ENCODE data around the gene PIK3AP1.

Gene PIK3AP1

GRCh38 chr10:96642973-96643372 is 77.3 kb downstream of the PIK3AP1 start:
- DNase-seq (ENCODE audit: low read depth in 2 of 2) = peak; percentile 60 to 75

DNA sequence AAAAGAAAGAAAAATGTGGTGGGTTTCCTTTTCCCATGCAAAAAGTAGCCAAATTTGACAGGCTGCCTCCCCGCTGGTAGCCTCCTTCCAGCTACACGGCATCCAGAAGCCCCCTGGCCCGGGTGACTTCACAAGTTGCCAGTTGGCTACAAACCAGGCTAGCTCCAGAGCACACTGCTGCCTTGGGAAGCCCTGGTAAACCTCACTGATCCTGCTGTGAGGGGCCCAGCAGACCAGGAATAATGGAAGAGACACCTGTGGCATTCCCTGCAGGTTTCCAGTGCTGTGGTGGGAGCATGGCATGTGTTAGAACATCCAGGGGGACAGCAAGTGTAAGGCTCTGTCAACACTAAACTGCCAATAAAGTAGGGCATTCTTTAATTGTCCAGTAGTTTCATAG is 77.8 kb downstream of the PIK3AP1 start:
- DNase-seq (ENCODE audit: low read depth in 2 of 2) = no peak

DNA sequence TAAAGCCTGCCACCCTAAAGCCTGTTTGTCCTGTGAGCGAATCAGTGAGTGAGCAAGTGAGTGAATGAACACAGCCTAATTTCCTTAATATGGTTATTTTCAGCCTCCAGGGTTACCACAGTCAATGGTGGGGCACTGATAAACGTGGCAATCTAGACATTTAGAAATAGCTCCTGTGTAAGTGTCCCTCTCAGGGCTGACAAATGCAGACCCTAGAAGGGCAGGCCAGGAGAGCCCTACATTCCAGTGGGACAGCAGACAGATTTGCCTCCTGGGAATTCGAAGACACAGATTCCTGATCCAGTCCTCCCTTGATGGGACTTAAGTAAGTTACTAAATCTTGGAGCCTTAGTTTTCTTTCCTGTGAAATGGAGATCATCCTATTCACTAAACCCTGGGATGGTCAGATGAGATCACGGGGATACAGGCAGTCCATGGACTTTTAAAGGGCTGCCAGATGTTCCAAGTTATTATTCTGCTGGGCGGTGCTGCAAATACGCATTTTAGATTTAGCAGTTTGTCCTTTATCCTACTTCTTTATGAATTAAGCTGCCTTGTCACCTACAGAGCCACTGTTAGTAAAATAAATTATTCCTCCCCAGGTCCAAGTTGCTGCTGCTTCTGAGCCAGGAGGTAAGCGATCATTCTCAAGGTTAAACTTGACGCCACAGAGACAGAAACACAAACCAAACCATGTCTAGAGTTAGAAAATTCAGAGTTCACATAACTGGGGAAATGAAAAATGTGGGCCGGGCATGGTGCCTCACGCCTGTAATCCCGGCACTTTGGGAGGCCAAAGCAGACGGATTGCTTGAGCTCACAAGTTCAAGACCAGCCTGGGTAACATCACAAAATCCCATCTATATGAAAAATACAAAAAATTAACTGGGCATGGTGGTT is 78.7 kb downstream of the PIK3AP1 start:
- no peak for DNase-seq (ENCODE audit: low read depth in 2 of 2)

GRCh38 chr10:96639899-96640298 is 80.4 kb downstream of the PIK3AP1 start:
- no peak for DNase-seq (ENCODE audit: low read depth in 2 of 2)

- DNase-seq (ENCODE audit: low read depth in 2 of 2) = no peak
Measured at GRCh38 chr10:96638696-96639095, 81.6 kb downstream of the PIK3AP1 start.

- no peak for DNase-seq (ENCODE audit: low read depth in 2 of 2)
Measured at GRCh38 chr10:96638120-96638519, 82.2 kb downstream of the PIK3AP1 start.

DNA sequence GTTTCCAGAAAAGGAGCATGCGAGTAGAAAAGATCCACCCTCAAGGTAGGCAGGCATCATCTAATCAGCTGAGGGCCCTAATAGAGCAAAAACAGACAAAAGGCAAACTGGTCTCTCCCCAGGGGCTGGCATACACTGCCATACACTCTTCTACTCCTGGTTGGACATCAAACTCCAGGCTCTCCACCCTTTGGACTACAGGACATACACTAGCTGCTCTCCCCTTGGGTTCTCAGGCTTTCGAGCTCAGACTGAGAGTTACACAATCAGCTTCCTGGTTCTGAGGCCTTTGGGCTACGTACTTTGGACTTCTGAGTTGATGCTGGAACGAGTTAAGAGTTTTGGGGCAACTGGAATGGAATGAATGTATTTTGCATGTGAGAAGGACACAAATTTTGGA is 82.6 kb downstream of the PIK3AP1 start:
- DNase-seq (ENCODE audit: low read depth in 2 of 2) = no peak

DNA sequence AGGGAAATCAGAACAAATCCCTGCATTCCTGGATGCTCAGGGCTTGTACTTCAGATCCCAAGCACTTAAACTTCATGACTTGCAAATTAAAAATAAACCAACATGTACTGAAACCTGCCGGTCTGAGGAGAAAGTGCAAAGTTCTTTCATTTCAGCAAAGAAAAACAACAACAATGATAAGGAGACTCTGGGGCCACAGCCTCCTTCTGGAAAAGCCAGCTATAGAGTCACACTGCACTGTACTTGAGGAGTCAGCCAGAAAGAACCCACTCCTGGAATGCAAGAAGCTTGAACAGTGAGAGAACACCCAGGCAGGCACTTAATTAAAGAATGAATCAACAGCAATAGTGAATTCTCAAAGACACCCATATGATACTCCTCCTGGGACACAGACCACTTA is 83.8 kb downstream of the PIK3AP1 start:
- no peak for DNase-seq (ENCODE audit: low read depth in 2 of 2)

- no peak for DNase-seq (ENCODE audit: low read depth in 2 of 2)
Measured at GRCh38 chr10:96632974-96633710, 87.2 kb downstream of the PIK3AP1 start.

DNA sequence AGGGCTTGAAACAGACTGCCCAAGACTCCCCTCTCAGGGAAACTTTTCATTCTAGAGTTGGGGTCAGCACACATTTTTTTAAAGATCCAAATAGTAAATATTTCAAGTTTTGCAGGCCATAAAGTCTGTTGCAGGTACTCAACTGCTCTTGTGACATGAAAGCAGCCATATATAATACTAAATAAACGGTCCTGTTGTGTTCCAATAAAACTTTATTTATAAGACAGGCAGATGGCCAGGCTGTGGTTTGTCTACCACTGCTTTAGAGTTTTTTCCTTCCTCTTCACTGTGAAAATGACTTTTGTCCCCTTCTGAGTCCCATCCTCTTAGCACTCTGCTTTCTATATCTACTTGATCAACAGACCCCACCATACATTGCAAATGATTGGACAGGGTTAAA is 93.0 kb downstream of the PIK3AP1 start:
- no peak for DNase-seq (ENCODE audit: low read depth in 2 of 2)

- DNase-seq (ENCODE audit: low read depth in 2 of 2) = no peak
Measured at GRCh38 chr10:96626795-96627194, 93.5 kb downstream of the PIK3AP1 start.

DNA sequence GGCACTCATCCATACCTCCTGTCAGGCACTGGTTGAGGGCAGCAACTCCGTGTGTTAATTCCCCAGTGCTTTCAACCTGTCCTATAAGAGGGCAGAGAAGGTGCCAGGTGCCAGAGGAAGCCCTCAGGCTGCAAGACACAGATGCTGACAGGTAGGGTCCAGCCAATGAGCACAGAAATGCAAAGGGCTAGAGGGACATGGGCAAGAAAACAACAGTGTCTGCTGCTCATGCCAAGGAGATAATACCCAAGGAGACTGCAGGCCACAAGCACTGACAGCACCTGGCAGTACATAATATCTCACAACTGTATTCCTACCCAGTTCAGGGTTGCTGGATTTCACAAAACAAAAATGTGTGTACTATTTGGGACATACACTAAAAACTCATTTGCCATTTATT is 95.1 kb downstream of the PIK3AP1 start:
- DNase-seq (ENCODE audit: low read depth in 2 of 2) = no peak

GRCh38 chr10:96622013-96622787 is 98.1 kb downstream of the PIK3AP1 start:
- DNase-seq (ENCODE audit: low read depth in 2 of 2) = no peak

GRCh38 chr10:96619796-96620773 is 100.2 kb downstream of the PIK3AP1 start:
- DNase-seq (ENCODE audit: low read depth in 2 of 2) = no peak

DNA sequence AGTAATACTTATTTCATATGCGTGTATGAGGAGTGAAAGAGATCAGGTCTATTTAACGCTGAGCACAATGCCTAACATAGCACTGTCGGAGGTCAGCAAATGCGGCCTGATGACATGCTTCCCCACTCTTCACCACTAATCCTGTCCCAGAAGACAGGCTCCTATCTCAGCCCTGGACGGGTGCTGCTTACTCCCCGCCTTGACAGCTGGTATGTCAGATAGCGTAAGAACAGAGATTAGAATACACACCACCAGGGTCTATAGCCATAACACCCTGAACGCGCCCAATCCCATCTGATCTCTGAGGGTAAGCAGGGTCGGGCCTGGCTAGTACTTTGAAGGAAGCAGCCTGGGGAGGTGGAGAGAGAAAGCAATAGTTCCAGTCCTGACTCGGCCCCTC is 101.2 kb downstream of the PIK3AP1 start:
- no peak for DNase-seq (ENCODE audit: low read depth in 2 of 2)

DNA sequence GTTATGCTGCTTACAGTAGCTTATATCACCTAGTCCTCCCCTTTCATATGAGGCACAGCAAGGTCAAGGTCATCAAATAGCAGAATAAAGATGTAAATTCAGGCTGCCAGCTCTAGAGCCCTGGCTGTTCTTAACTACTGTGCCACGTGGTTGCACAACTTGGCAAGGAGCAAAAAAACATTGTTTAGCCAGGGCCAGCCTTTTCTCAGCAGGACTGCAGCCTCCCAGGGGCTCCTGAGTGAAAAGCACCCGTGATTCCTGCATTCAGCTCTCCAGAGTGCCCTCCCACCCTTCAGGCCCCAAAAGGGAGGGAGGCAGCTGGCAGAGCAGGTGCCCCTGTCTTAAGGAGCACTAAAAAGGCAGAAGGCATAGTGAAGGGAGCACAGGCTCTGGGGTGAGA is 101.7 kb downstream of the PIK3AP1 start:
- DNase-seq (ENCODE audit: low read depth in 2 of 2) = no peak

DNA sequence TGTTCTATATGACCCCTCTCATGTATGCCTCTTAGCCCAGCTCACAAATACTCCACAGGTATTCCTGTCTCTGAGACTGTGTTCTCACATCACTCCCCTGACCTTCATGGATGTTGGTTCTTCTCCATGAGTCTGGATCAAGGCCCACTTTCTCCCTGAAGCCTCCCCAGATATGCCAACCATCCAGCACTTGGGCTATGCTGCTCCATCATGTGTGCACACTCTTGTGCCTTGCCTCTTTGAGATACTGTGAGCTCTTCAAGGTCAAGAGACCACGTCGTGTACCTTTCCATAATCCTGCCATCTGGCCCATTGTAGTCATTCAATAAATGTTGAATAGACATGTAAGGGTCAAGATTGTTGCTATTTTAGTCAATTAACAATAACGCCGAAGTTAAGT is 103.4 kb downstream of the PIK3AP1 start:
- DNase-seq (ENCODE audit: low read depth in 2 of 2) = no peak

DNA sequence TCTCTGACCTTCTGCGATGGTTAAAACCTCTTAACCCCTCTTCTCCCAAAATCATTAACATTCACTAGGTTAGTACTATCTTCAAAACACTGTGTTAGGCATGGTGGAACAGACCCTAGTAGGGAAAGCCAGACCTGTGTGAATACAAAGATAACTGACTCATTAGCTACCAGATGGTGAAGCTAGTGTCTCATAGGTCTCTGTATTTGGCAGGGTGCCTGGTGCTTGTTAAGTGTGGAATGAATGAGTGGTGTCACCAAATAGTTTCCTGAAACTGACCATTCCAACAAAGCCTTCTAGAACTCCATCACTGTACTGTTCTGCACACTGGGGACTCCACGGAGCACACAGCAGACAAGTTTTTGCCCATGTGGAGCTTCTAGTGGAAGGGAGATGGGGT is 105.8 kb downstream of the PIK3AP1 start:
- DNase-seq (ENCODE audit: low read depth in 2 of 2) = no peak

DNA sequence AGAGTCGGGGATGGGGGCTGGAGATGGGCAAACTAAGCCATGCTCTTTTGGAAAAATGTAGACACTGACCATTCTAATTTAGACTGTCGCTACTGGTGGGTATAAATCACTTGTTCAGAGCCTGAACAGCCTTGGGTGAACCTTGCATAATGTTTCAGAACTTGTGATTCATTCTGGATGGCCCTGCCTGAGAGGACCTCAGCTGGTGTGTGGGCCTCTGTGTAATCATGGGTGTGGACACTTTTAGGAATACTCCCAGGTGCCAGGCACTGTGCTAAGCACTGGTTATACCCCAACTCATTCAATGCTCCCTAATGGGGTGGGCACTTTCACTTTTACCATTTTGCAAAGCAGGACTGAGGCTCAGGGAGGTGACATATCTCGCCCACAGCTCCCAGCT is 106.7 kb downstream of the PIK3AP1 start:
- no peak for DNase-seq (ENCODE audit: low read depth in 2 of 2)

- DNase-seq (ENCODE audit: low read depth in 2 of 2) = no peak
Measured at GRCh38 chr10:96612055-96612830, 108.1 kb downstream of the PIK3AP1 start.

All from stimulated activated CD8-positive, alpha-beta memory T cell treated with anti-CD3 and anti-CD28 coated beads, Interleukin-2, amount 100 ng/mL, for 48 hours (primary cell).